Stimulated activated CD8-positive, alpha-beta memory T cell treated with anti-CD3 and anti-CD28 coated beads, Interleukin-12 subunit alpha, Interleukin-12 subunit beta, amount 100 ng/mL, for 24 hours (primary cell): ENCODE data around the gene SGPP2.

Source experiments
- DNase-seq: peaks from one replicate; pipeline ENCODE4 v3.0.0-alpha.2; 2020; ENCODE audit errors: extremely low read depth

Gene SGPP2

DNA sequence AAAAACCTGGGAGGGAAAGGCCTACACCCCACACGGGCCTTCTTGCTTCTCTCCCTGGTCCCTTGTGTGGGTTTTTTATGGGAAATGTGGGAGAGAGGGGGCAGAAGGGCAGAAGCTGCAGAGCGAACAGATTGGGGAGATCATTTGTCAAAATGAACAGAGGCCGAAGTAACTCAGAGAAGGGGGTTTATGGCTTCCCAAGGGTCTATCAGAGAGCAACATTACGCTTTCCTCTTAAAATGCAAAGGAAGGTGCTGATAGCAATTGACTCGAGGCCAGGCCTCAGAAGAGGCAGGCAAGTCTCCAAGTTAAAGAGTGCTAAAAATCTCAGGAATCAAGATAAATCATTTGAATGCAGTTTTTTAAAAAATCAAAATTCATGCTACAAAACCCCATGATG lies 101.5 kb downstream of the SGPP2 start:
- DNase-seq, result no peak

DNA sequence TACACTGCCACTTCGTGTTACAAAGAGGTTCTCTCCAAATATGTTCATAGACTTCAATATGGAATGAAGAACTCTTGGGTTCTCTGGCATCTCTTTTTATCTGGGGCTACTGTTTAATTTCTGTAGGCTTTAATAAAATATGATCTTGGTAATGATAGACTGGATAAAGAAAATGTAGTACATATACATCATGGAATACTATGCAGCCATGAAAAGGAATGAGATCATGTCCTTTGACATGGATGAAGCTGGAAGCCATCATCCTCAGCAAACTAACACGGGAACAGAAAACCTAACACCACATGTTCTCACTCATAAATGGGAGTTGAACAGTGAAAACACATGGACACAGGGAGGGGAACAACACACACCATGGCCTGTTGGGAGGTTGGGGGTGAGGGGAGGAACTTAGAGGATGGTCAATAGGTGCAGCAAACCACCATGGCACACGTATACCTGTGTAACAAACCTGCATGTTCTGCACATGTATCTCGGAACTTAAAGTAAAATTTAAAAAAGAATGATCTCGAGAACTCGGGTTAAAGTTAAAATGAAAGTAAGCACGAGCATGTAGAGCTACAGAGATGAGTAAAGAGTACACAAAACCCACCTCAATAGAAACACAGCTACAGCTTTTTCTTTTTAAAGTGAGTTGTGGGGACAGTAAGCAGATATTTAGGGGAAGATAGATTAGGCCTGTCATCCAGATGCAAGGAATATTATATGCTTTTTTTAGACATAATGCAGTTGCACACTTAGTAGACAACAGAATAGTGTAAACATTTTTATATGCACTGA lies 102.3 kb downstream of the SGPP2 start:
- no peak for DNase-seq

DNA sequence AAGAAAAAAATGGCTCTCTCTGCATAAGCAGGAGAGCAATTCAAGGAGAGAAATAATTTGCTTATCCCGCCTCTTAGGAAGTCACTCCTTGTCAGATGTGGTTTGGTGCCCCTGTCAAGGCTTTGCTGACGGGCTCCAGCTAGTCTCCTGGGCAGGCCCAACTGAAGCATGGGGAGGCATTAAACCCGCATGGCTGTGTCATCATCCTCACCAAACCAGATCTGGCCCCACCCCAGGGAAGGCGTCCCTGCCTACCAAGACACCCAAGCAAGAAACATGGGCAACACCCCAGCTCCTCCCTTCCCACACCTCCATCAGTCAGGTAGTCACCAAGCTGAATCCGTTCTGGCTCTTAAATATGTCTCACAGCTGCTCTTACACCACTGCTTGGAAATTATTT lies 108.0 kb downstream of the SGPP2 start:
- no peak for DNase-seq

DNA sequence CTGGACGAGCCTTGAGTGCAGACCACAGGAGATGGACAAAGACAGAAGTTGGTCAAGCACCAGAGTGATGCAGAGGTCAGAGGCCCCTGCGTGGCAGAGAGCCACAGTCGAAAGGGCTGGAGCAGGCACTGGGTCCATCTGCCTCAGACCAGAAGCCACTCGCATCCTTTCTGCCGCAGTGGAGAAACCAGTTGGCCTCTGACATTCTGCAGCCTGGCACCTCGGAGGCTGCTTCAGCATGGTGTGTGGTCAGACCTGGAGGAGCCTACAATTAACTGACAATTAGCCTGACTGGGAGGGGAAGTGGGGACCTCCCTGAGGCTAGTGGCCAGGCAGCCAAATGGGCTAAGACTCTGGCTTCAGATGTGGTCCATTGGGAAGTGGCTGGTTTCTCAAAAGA lies 111.1 kb downstream of the SGPP2 start:
- DNase-seq, result no peak

DNA sequence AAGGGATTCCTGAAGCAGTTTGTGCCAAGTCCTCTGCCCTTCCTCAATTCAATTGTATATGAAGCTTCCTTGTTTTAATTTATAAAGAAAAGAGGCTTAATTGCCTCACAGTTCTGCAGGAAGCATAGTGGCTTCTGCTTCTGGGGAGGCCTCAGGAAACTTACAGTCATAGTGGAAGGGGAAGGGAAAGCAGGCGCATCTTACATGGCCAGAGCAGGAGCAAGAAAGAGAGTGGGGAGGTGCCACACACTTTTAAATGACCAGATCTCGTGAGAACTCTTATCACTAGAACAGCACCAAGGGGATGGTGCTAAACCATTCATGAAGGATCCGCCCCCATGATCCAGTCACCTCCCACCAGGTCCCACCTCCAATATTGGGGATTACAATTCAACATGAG lies 114.2 kb downstream of the SGPP2 start:
- no peak for DNase-seq

DNA sequence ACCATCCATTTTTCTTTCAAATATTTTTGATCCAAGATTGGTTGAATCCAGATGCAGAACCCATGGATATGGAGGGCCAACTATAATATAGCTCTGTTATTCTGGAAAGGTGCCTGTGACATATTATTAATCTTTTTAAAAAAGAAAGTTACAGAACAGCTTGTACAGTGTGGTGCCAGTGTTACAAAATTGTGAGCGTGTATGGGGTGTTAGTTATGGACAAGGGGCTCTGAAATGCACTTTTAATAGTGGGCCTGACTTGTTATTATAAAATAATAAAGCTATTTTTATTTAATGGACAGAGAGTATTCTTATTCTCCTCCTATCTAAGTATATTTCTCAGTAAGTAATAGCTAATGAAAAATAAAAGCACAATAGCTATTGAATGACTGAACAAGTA lies 120.3 kb downstream of the SGPP2 start:
- no peak for DNase-seq

DNA sequence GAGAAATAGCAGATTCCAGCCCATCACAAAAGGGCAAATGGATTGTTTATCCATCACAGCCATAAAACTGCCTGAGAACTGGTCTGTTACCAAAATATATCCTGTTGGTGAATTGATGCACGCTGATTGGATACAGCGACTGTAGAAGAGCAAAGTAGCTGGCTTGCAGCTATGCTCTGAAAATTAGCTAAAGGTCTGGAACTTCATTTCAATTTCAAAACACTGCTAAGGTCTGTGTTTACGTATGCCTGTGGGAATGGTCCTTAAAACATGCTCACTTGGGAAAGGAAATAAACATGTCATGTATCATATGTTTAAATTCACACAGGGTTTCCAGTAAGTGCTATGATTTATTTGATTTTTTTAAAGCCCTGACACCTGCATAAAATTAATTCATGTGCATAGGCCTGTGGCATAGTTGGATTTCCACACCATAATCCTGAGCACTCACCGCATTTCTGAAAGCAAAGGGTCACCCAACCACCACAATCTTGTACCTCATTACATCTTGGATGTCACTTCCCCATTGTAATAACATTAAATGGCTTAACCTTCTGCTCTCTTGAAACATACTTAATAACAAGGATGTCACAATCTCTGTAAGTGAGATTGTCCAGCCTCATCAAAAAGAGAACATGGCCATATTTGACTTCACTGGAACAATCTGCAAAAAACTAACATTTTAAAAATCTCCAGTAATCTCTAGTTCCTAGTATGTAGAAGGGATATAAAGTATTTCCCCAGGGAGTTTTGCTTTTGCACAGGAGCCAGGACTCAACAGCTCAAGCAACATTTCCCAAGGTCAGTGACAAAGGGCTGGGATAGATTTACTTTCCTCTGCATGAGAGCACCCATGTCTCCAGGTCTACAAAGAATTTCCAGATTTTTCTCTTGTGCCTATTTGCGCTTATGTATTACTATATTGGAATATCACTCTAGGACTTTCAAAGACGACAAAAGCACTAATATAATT lies 121.8 kb downstream of the SGPP2 start:
- DNase-seq, result no peak

DNA sequence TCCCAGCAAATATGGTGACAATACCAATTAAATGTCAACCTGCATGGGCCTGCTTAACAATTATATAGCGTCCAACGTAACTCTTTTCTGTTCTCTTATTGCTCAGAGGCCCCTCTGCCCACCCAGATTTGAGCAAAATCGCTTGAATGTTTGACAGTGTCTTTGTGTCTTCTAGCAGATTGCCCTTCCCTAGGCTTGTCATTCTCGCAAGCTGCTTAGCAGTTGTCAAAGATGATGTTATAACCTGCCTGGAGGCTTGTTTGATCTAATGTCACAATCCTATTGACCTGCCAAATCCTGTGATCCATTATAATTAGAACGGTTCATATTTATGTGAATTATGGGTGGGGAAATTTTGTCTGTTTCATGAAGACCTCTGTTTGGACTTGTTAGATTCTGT lies 122.7 kb downstream of the SGPP2 start:
- no peak for DNase-seq

DNA sequence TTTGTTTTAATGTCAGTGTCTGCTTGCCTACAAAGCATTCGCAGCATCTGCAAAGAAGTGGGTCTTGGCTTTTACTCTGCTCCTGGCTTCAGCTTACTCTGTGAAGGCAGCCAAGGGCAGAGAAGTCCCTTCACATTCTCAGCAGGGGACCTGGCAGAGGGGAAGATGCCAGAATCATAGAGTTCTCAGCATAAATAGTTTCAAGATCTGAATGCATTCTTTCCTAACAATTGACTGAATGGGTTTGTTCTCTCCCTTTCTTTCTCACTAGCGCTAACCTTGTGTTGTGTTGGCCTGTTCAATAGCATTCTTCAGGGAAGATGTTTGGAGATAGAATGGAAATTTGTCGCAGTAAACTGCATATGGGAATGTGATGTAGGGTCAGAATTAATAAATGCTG lies 124.6 kb downstream of the SGPP2 start:
- DNase-seq, result no peak

DNA sequence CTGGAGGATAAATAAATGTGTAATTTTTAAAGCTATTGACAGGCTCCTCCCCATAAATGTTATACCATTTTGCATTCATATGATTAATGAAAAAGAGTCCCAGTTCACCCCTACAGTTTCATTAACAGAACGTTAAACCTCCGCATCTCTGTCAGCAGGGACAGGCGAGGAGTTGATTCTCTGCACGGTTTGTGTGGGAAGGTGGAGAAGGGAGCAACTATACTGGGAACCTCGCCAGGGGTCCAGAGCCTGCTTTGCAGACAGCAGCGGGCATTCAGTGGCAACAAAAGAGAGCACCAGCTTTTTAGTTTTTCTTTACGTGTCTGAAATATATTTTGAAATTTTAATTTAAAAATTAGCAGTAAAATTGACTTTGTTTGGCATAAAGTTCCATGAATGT lies 130.2 kb downstream of the SGPP2 start:
- no peak for DNase-seq

DNA sequence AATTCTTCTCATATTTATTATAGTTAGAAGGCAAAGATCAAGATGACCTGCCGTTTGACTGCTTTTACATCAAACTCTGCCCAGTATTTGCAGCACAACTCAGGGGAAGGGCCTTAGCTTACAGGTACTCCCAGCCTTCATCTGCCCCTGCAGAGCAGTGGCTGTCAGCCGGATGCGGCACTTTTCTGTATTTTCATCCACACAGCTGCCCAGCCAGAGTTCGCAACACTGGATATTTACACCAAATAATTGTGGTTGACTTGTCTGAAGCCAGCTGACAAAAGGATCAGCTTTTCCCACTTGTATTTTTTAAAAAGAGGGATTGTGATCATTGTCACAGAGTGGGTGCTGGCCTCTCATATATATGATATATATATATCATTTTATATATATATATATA lies 136.8 kb downstream of the SGPP2 start:
- no peak for DNase-seq

DNA sequence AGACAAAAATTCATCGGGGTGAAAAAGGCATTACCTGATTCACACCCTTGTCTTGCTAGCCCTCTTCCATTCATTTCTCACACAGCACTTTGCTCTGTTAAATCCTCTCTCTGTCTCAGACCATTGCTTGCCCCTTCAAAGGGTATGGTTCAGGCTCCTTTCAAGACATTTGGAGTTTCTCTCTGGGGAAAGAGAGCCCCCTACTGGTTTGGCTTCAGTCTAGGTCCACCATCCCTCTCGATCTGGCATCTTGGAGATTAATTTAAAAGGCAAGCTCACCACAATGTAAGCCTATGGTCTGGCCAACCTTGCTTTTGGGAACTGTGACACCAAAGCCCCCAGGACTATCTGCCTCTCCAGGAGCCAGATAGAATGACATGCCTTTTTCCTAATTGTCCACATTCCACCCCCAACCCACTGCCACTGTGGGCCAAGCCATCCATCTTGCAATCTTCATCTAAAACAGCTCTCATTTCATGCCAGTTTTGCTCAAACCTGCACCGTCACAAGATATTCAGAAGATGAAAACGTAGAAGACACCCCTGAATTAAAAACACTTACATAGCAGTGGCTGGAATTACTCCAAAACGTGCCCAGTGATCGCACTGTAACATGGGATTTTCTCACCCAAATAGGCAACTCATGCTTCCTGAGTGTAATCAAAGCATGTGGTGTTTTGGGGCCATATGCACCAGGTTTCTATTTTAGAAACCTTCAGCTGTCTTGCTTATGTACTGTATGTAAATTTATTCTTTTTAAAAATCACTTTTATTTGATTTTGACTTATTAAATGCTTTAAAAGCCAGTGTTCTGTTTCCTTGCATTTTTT lies 137.7 kb downstream of the SGPP2 start:
- no peak for DNase-seq

DNA sequence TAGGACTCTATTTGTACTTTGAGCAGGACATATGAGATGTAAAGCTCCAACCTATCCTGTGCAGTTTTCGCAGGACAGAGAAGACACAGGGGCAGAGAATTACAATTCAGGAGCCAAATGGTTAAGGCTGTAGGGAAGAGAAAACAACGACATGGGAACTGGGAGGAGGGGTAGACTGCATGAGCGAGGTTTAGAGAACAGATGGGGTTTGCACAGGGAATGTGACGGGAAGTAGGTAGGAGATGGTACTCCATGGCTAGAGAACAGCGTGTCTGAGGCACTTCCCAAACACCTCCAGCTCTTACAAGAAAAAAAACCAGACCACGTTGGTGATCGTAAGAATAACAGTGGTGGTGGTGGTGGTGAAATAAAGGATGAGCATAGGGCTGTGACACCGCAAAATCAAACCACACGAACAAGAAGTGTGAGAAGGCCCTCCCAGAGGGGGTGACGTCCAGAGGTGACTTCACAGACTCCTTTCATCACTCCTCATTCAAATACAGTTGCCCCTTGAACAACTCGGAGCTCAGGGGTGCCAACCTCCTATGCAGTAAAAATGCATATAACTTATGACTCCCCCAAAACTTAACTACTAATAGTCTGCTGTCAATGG lies 138.9 kb downstream of the SGPP2 start:
- no peak for DNase-seq

DNA sequence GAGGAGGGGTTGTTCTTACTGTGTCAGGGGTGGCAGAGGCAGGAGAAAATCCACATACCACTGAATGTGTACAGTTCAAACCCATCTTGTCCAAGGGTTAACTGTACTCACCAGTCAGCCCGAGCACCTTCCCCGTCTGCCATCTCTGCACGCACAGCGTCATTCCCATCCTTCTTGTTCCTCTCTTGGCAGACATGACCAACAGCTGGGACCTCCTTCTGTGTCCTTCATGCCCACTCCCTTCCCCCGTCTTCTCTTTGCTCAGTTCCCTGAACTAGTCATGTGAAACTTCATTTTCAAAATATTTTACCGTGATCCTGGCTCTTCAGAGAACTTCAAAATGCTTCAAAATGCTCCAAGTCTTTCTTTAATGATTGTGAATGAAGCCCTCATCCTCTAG lies 139.6 kb downstream of the SGPP2 start:
- DNase-seq, result no peak

DNA sequence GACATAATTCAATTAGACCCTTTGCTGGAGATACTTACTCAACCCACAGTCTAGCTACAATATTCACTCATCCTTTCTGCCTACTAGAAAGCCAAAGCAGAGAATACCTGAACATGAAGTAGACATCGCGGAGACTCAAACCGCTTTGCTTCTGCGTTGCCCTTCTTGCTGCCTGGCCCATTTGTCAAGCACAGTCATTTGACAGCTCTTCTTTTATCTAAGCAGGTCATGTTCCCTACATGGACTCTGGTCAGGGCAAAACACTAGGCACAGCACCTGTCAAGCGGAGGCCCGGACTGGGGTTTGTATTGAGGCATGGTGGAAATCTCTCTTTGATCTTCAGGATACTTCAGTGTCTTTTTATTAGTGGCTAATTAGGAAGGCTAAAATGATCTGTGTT lies 141.9 kb downstream of the SGPP2 start:
- DNase-seq, result no peak

DNA sequence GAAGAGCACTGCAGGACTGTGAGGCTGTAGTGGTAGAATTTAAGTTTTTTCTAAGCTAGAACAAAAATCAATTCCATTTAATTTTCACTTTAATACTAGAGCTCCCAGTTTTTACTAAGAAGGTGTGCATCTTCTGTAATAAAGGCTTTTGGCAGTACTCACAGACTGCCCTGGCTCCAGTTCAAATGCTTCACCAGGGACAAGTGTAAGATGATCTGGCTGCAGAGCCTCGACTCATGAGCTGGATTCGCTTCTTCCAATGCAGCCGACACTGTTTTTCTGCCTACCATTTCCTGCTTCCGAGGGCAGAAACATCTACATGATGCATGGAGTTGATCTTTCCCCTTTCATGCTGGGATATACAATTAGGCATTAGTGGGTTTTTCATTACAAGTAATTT lies 144.5 kb downstream of the SGPP2 start:
- DNase-seq, result no peak

DNA sequence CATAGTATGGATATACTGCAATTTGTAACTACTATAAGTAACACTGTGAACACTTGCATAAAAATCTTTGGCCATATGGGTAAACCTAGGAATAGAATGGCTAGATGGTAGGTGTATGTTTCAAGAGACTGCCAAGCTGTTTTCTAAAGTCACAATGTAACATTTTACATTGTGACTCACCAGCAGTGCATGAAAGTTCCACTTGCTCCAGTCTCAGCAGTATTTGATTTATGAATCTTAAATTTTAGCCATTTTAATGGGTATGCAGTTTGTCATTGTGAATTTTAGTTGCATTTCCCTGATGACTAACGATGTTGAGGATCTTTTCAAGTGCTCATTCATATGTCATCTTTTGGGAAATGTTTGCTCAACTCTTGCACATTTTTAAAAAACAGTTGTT lies 145.5 kb downstream of the SGPP2 start:
- DNase-seq, result no peak

DNA sequence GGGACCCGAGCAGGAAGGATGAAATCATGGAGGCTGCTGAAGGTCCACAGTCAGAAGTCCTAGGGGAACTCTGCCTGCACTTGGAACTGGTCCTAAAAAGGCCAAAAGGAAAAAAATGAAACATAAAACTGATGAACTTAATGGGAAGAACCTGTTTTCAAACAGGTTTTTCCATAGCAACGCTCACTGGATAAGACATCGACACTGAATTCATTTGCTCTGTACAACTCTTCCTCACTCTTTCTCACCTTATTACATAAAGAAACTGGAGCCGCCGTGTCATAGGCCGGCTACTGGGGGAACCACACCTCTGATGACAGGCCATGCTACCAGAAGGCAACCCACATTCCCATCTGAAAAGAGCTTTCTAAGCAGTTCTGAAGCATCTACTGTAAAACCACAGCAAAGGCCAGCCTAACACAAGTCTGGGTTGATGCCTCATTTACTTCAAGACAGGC lies 147.9 kb downstream of the SGPP2 start:
- DNase-seq, result no peak

DNA sequence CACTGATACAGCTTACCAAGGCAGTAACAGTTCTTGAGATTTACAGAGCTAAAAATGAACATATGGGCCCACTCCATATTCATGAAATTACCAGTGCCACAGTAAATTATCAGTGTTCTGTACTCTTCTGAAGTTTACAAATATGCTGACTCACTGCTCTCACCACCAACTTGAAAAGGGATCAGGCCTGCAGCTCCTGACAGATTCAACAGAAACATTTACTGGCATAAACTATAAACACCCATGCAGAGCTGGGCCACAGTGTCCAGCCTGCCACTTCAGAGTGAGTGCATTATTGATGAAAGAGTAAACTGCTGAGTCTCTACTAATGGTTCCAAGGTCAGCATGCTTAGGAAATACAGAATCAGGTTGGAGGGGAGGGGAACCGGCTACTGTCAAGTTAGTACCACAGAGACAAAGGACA lies 148.4 kb downstream of the SGPP2 start:
- no peak for DNase-seq

DNA sequence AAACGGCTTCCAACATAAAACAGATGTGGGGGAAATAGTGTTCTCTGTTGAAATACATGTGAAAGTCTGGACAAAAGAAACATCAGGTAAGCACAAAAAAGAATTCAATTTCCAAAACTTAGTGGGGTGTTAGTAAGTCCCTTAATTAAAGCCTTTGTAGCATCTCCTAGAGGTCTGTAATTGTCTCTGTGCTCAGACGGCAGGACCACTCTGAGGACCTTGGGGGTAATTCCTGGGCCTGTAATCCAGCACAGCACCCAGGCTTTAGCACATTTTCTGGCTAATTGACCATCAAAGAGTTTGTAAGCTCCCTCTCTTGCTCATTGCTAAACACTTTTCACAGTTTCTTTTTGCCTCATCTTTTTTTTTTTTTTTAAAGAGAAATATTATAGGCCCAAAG lies 151.3 kb downstream of the SGPP2 start:
- no peak for DNase-seq
